NB4 (cell line): ENCODE results near the gene GPC5.

ENCODE experiments used
- DNase-seq: peaks from one replicate; pipeline ENCODE4 v3.0.0; 2010; ENCODE audit warnings: low read depth
- H3K4me3 ChIP-seq: one replicate; pipeline ENCODE4 v1.5.1; 2011; ENCODE audit warnings: mild to moderate bottlenecking, low read depth, low read length, moderate library complexity
- MYC ChIP-seq: IDR thresholded peaks from 2 replicates; pipeline ENCODE4 v1.6.1; 2011; ENCODE audit warnings: low read depth, low read length
- POLR2A ChIP-seq: IDR thresholded peaks from 2 replicates; pipeline ENCODE4 v1.6.1; 2011; ENCODE audit warnings: mild to moderate bottlenecking; ENCODE audit not compliant: insufficient read length; ENCODE audit errors: extremely low read depth
- TF ChIP-seq, protein P1 (sequence below): IDR thresholded peaks from one replicate; pipeline ENCODE4 v1.5.1; 2012; ENCODE audit warnings: low read depth, low read length
- TF ChIP-seq, protein P2 (sequence below): IDR thresholded peaks from 2 replicates; pipeline ENCODE4 v1.6.1; 2011; ENCODE audit warnings: low read depth, low read length

Gene GPC5

DNA sequence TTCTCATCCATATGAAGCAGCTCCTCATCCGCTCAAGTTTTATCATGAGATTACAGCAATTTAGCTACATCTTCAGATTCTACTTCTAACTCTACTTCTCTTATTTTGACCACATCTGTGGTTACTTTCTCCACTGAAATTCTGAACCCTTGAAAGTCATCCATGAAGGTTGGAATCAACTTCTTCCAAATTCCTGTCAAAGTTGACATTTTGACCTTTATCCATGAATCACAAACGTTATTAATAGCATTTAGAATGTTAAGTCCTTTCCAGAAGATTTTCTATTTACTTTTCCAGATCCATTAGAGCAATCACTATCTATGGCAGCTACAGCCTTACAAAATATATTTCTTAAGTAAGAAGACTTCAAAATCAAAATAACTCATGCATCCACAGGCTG lies 1406.5 kb downstream of the GPC5 start:
- no peak for DNase-seq
- H3K4me3 ChIP-seq, result no peak overlapping the region
- TF ChIP-seq, protein P1, sequence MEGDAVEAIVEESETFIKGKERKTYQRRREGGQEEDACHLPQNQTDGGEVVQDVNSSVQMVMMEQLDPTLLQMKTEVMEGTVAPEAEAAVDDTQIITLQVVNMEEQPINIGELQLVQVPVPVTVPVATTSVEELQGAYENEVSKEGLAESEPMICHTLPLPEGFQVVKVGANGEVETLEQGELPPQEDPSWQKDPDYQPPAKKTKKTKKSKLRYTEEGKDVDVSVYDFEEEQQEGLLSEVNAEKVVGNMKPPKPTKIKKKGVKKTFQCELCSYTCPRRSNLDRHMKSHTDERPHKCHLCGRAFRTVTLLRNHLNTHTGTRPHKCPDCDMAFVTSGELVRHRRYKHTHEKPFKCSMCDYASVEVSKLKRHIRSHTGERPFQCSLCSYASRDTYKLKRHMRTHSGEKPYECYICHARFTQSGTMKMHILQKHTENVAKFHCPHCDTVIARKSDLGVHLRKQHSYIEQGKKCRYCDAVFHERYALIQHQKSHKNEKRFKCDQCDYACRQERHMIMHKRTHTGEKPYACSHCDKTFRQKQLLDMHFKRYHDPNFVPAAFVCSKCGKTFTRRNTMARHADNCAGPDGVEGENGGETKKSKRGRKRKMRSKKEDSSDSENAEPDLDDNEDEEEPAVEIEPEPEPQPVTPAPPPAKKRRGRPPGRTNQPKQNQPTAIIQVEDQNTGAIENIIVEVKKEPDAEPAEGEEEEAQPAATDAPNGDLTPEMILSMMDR, result no peak
- TF ChIP-seq, protein P2, sequence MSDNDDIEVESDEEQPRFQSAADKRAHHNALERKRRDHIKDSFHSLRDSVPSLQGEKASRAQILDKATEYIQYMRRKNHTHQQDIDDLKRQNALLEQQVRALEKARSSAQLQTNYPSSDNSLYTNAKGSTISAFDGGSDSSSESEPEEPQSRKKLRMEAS, result no peak
- TF ChIP-seq POLR2A (no peak), MYC (no peak)

DNA sequence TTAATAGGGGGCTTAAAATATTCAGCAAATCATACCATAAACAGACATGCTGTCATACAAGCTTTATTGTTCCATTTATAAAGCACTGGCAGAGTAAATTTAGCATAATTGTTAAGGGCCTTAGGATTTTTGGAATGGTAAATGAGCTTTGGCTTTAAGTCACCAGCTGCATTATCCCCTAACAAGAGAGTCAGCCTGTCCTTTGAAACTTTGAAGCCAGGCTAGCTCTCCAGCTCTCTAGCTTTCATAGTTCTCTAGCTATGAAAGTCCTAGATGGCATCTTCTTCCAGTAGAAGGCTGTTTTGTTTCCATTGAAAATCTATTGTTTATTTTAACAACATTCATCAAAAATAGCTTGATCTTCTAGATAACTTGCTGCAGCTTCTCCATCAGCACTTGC lies 1407.3 kb downstream of the GPC5 start:
- DNase-seq, result no peak
- TF ChIP-seq MYC (no peak), POLR2A (no peak)
- TF ChIP-seq, protein P2, result no peak
- TF ChIP-seq, protein P1, result no peak
- H3K4me3 ChIP-seq, result peak overlapping the region; percentile 40

DNA sequence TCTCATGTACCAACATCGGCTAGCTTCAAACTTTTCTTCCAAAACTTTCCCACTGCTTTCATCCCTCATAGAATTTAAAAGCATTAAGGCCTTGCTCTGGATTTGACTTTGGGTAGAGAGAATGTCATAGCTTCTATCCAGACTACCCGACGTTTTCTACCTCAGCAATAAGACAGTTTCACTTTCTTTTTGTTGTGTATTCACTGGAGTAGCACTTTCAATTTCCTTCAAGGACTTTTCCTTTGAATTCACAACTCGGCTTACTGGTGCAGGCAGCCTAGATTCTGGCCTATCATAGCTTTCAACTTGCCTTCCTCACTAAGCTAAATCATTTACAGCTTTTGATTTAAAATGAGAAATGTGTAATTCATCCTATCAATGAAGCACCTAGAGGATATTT lies 1407.8 kb downstream of the GPC5 start:
- peak; percentile 28 for DNase-seq
- H3K4me3 ChIP-seq, result peak overlapping the region; percentile 40
- TF ChIP-seq, protein P2, result no peak
- TF ChIP-seq, protein P1, result no peak
- TF ChIP-seq MYC (no peak), POLR2A (no peak)

DNA sequence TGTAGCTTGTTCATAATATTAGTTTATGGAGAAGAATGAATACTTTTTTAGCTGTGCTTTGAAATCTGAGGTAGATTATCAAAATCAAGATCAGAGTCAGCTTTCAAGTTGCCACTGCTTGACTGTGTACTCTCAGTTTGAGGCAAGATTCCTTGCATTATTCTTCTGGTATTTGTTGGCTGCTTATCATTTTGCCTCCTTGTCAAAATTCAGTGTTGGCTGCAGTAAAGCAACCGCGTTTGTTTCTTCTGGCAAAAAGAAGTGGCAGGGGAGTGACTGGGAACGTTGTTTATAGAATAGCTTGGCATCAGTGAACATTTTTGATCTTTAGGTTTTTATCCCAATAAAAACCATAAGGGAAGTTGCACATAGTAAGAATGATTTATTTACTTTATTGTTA lies 1408.9 kb downstream of the GPC5 start:
- TF ChIP-seq, protein P1, result no peak
- TF ChIP-seq, protein P2, result no peak
- TF ChIP-seq MYC (no peak), POLR2A (no peak)
- H3K4me3 ChIP-seq, result no peak overlapping the region
- no peak for DNase-seq

DNA sequence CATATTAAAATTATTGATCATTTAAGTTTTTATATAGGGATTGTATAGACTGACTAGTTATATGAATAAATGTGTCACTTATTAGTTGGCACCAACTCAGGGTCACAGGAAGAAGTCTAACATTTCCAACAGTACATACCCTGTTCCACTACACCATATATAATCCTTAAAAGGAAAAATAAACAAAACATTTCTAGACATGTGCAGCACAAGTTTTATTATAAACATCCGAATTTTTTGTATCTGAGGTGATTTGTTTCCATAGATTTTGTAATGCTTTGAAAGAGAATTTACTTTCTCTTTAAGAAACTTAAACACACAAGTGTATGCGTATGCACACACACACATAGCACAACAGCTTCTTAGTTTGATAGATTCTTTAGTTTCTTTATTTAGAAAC lies 1409.5 kb downstream of the GPC5 start:
- H3K4me3 ChIP-seq, result no peak overlapping the region
- no peak for DNase-seq
- TF ChIP-seq, protein P2, result no peak
- no peak for TF ChIP-seq MYC
- TF ChIP-seq POLR2A, result no peak
- TF ChIP-seq, protein P1, result no peak

DNA sequence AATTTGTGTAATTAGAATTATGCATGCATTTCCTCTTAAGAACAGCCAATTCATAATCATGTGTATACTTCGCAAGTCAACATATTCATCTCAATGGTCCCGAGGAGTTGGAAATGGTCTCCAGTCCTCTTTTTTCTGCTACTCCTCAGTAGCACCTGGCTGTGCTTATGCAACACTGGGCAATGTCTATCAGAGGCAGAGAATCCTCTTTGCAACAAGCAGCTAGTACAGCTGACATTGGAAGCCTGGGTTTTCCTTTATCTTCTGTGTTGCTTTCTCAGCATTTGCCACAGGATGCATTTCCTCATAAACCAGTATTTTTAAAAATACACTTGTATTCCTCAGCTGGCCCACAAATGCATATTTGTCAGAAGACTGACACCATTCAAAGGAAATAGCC lies 1422.9 kb downstream of the GPC5 start:
- DNase-seq, result no peak
- no peak overlapping the region for H3K4me3 ChIP-seq
- TF ChIP-seq, protein P2, result no peak
- TF ChIP-seq MYC, result no peak
- TF ChIP-seq POLR2A, result no peak
- TF ChIP-seq, protein P1, result no peak
